ENCODE results near the gene EPHA5.

DNA sequence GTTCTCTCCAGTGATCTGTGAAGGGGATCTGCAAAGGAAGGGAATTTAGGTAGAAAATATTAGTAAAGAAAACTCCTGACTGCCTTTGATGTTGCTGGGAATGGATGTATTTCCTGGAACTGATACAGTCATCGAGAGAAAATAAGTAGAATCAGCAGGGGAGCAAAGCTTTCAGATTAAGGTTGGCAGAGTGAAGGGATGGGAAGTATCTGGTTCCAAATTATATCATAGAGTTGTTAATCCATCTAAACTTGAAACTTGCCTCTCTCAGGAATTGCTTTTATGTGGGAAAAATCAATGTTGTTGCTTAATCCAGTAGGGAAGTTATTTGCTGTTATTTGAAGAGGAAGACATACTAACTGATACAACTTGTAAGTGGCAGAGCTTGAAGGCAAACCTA, 19.3 kb downstream of the EPHA5 start:
- TF ChIP-seq GATA3 (IDR thresholded peaks at IDR 0.05; ENCODE audit: low read depth, low read length) (no peak), GATA2 (IDR thresholded peaks at IDR 0.05; ENCODE audit: low read depth, low read length) (no peak)
